ENCODE measurements around the gene DIP2C. TPM values are rescaled to one million over a fixed set of nuclear protein-coding genes. Genes with fewer than 3 reads are reported as not detected.

Gene DIP2C
- total RNA-seq, 1 experiment from 2014 or later: 11.0 TPM

DNA sequence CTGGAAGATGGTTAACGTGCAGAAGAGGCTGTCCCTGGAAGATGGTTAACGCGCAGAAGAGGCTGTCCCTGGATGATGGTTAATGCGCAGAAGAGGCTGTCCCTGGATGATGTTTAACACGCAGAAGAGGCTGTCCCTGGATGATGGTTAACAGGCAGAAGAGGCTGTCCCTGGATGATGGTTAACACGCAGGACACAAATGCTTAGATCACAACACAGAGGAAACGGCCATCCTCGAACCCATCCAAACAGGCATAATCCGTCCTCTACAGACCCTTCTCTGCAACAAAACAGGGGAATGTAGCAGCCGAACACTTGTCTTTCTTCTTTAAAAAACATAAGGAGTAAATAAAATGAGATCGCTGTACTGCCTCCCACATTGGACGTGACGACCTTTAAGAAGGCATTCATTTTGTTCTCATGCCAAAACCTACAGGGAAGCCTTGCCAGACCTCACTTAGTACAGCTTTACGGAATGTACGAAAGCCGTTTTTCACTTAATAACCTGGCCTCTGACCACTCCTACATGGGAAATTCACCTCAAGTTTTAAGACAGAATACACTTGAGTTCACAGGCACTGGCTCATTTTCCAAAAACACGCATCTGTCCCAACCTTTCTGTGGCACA is 309.0 kb downstream of the DIP2C start (continued):
- TF ChIP-seq, protein P1, sequence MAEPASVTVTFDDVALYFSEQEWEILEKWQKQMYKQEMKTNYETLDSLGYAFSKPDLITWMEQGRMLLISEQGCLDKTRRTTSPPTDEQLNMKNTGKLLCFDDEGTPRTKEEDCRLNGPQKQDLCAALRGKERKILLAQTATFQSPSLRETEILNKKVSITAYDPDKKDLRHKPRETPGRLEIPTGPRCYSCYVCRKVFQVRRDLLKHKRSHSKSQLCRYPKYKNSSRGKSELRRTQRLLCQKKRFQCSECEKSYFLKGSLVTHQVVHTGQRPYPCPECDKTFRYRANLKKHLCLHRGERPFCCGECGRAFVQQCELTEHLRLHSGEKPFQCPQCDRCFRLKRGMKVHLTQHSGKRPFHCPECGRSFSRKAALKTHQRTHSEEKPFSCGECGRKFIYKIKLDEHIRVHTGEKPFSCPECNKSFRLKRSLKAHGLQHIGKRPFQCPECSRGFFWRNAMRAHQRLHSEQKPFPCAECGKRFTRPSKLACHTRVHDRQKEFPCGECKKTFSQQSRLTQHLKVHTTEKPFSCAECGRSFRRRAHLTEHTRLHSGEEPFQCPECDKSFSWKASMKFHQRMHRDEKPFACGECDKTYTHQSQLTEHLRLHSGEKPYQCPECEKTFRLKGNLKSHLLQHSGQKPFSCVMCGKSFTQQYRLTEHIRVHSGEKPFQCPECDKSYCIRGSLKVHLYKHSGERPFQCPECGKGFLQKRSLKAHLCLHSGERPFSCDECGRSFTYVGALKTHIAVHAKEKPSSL (CRISPR knock-in tag; conservative IDR thresholded peaks at IDR 0.05): no peak
- TF ChIP-seq SMAD4 (CRISPR knock-in tag; IDR thresholded peaks at IDR 0.05) (no peak), CREB1 (CRISPR knock-in tag; IDR thresholded peaks at IDR 0.05) (no peak), TEAD1 (CRISPR knock-in tag; IDR thresholded peaks at IDR 0.05) (no peak), ZNF263 (CRISPR knock-in tag; IDR thresholded peaks at IDR 0.05; ENCODE audit: low read depth) (no peak), NFE2L1 (CRISPR knock-in tag; IDR thresholded peaks at IDR 0.05) (no peak)
- TF ChIP-seq, protein P2, sequence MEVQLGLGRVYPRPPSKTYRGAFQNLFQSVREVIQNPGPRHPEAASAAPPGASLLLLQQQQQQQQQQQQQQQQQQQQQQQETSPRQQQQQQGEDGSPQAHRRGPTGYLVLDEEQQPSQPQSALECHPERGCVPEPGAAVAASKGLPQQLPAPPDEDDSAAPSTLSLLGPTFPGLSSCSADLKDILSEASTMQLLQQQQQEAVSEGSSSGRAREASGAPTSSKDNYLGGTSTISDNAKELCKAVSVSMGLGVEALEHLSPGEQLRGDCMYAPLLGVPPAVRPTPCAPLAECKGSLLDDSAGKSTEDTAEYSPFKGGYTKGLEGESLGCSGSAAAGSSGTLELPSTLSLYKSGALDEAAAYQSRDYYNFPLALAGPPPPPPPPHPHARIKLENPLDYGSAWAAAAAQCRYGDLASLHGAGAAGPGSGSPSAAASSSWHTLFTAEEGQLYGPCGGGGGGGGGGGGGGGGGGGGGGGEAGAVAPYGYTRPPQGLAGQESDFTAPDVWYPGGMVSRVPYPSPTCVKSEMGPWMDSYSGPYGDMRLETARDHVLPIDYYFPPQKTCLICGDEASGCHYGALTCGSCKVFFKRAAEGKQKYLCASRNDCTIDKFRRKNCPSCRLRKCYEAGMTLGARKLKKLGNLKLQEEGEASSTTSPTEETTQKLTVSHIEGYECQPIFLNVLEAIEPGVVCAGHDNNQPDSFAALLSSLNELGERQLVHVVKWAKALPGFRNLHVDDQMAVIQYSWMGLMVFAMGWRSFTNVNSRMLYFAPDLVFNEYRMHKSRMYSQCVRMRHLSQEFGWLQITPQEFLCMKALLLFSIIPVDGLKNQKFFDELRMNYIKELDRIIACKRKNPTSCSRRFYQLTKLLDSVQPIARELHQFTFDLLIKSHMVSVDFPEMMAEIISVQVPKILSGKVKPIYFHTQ (CRISPR knock-in tag; IDR thresholded peaks at IDR 0.05): no peak

DNA sequence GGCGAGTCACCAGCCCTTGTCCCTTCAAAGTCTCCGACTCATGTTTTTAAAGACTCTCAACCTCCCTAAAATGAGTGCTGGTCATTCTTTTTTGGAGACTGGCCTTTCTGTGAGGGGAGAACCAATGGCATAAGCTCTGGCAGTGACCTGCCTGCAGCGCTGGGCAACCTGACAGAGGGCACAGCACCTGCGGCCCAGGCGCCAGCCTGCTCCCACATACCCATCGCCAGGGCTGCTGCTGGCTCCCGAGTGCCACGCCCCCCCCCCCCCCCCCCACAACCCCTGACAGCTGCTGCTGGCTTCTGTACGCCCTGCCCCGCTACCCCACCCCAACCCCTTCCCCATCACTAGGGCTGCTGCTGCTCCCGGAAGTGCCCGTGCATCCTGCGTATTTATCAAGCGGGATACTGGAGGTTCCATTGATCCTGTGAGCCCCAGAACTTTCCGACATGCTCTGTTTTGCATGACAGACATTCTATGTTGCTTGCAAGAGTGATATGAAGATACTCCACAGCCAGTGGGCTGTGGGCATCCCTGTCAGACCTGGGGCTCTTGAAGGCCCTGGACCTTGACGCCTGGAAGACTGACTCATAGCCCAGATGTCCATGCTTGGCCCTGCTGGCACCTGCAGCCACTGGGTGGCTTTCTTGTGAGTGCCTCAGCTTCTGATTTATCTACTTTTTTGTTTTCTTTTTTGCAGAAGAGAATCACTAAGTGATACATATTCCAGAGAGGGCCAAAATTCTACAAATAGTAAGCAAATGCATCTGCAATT is 310.4 kb downstream of the DIP2C start:
- peaks cover 18% of the 10 kb centered on the region for H3K36me3 Mint-ChIP-seq
- no peaks in the 10 kb centered on the region for H3K27me3 Mint-ChIP-seq (ENCODE audit: low read depth)
- H3K9me3 Mint-ChIP-seq: peaks cover 11% of the 10 kb centered on the region
- no peak overlapping the region for H3K4me3 Mint-ChIP-seq
- H3K4me1 Mint-ChIP-seq: no peaks in the 10 kb centered on the region
- ChIA-PET CTCF (no interaction called here), POLR2A (no interaction called here)
- DNase-seq (ENCODE audit: low spot score): no peak
- H3K27ac Mint-ChIP-seq: no peak overlapping the region
- TF ChIP-seq, protein P1 (CRISPR knock-in tag; conservative IDR thresholded peaks at IDR 0.05): no peak
- TF ChIP-seq ZNF317 (CRISPR knock-in tag; IDR thresholded peaks at IDR 0.05; ENCODE audit: borderline replicate concordance, low read depth) (no peak), MYBL2 (CRISPR knock-in tag; IDR thresholded peaks at IDR 0.05) (no peak), ZNF396 (CRISPR knock-in tag; IDR thresholded peaks at IDR 0.05; ENCODE audit: borderline replicate concordance) (no peak), GTF2I (CRISPR knock-in tag; conservative IDR thresholded peaks at IDR 0.05) (no peak), FOXJ3 (CRISPR knock-in tag; IDR thresholded peaks at IDR 0.05; ENCODE audit: borderline replicate concordance) (no peak), ZNF416 (CRISPR knock-in tag; IDR thresholded peaks at IDR 0.05) (no peak)
- no peak for ATAC-seq

DNA sequence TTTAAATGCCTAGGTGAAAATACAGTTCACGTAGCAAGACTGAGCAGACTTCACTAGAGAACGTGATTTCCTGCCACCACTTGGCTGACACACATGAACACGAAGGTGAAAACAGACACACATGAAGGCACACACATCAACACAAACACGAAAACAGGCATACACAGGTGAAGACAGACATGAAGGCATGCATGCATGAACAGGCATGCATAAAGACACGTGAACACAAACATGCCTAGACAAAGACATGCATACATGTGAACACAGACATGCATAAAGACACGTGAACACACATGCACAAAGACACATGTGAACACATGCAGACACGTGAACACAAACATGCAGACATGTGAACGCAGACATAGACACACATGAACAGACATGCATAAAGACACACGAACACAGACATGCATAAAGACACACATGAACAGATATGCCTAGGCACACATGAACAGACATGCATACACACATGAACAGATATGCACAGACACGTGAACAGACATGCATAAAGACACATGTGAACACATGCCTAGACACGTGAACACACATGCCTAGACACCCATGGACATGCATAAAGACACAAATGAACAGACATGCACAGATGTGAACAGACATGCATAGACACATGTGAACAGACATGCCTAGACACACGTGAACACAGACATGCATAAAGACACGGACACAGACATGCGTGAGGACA is 311.1 kb downstream of the DIP2C start:
- Mint-ChIP-seq H3K27me3 (ENCODE audit: low read depth) (no peaks in the 10 kb centered on the region), H3K27ac (no peak overlapping the region; the same call in 1 of the 2 replicates), H3K4me1 (peaks cover 6% of the 10 kb centered on the region), H3K4me3 (no peak overlapping the region), H3K36me3 (peaks cover 18% of the 10 kb centered on the region), H3K9me3 (peaks cover 11% of the 10 kb centered on the region)
- CTCF ChIA-PET: no interaction called here
- POLR2A ChIA-PET: no interaction called here
- ATAC-seq (no peak), DNase-seq (ENCODE audit: low spot score) (no peak)
- TF ChIP-seq, protein P3, sequence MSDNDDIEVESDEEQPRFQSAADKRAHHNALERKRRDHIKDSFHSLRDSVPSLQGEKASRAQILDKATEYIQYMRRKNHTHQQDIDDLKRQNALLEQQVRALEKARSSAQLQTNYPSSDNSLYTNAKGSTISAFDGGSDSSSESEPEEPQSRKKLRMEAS (CRISPR knock-in tag; IDR thresholded peaks at IDR 0.05): no peak
- no peak for TF ChIP-seq ZNF423 (CRISPR knock-in tag; IDR thresholded peaks at IDR 0.05)
- TF ChIP-seq, protein P4, sequence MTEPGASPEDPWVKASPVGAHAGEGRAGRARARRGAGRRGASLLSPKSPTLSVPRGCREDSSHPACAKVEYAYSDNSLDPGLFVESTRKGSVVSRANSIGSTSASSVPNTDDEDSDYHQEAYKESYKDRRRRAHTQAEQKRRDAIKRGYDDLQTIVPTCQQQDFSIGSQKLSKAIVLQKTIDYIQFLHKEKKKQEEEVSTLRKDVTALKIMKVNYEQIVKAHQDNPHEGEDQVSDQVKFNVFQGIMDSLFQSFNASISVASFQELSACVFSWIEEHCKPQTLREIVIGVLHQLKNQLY (CRISPR knock-in tag; IDR thresholded peaks at IDR 0.05): no peak
- TF ChIP-seq, protein P5, sequence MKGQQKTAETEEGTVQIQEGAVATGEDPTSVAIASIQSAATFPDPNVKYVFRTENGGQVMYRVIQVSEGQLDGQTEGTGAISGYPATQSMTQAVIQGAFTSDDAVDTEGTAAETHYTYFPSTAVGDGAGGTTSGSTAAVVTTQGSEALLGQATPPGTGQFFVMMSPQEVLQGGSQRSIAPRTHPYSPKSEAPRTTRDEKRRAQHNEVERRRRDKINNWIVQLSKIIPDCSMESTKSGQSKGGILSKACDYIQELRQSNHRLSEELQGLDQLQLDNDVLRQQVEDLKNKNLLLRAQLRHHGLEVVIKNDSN (CRISPR knock-in tag; IDR thresholded peaks at IDR 0.05): no peak
- TF ChIP-seq, protein P6, sequence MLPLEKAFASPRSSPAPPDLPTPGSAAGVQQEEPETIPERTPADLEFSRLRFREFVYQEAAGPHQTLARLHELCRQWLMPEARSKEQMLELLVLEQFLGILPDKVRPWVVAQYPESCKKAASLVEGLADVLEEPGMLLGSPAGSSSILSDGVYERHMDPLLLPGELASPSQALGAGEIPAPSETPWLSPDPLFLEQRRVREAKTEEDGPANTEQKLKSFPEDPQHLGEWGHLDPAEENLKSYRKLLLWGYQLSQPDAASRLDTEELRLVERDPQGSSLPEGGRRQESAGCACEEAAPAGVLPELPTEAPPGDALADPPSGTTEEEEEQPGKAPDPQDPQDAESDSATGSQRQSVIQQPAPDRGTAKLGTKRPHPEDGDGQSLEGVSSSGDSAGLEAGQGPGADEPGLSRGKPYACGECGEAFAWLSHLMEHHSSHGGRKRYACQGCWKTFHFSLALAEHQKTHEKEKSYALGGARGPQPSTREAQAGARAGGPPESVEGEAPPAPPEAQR (CRISPR knock-in tag; IDR thresholded peaks at IDR 0.05): no peak

All from WTC11 (cell line).